DMS 273 (cell line): Measurements from ENCODE around the gene TMEM107.
A peak's percentile ranks its signal among the peaks of the same experiment; 100 is the strongest.

Experiments used
- DNase-seq: peaks from one replicate; lab custom pipeline; 2025; ENCODE audit not compliant: unreplicated experiment; lab: John Stamatoyannopoulos, UW

TMEM107 gene

GRCh38 chr17:8151641-8152111, 24.5 kb downstream of the TMEM107 start:
- DNase-seq, result peak; percentile 61

DNA sequence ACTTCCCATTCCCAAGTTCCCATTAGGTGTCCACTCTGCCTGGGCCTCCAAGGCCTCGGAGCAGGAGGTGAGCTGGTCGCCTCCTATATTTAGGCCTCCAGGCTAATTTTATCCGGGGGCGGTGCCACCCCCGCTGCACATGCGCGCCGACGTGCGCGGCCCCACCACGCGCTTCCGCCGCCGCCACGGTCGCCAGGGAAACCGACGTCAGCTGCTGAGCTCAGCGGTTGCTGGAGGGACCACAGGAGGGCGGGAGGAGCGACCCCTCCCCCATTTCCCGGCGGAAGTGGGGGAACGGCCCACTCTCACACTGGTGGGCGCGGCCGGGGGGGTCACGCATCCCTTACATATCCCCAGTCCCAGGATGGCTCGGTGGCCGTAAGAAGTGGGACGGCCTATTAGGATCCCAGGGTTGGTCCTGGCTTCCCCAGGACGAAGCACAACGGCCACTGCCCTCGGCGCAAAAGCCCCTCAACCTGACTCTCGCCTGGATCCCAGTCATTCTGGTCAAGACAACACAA, 25.0 kb downstream of the TMEM107 start:
- DNase-seq, result no peak

DNA sequence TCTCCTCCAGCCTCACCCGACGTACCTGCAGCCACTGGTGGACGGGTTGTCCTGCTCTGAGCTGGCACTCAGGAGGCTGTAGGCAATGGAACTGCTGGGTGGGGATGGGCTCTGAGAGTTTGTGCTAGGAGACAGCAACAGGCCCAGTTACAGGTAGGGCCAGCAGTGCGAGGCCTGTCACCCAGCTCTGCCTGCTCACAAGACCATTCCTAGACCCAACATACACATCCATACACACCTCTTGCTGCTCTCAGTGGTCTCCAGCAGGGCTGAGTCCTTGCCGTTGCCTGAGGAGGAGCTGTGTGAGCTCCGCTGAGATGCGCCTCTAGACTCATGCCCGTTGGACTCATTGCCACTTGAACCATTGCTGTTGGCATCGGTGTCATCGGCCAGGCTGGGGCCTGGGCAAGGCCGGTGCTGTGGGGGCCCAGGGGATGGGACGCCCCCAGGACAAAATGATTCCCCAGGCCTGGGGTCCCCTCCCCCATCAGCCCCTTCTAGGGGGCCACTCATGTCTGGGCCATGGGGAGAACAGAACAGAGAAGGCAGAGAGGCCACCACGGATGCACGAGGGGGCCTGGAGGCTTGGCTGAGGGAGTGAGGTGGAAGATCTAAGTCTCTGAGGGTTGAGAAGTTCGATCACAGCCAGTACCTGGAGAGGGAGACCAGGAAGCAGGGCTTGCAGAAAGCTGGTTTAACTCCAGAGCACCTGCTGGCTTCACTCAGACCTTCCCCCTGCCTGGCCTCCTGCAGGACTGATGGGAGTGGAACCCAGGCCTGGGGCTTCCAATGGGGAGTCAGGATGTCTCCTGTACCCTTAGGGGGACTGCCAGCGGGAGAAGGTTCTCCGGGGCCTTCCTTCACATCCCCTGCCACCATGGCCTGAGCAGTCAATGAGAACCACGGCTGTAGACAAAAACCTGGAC, 25.7 kb downstream of the TMEM107 start:
- no peak for DNase-seq

- DNase-seq, result no peak
Observed at GRCh38 chr17:8149419-8150193, 26.6 kb downstream of the TMEM107 start.

DNA sequence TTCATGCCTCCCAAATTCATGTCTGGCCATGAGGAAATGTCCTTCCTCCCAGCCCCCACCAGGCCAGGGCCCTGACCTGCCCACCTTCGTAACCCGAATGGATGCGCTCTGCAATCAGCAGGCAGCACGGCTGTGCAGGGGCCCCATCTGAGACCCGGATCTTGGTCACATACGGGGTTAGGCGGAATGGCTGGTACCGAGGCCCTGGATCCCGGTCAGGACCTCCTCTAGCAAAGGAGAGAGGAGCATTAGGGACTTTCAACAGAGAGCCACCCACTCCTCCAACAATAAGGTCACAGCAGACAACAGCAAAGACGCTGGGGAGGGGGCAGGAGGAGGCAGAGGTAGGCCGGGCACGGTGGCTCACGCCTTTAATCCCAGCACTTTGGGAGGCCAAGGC, 27.6 kb downstream of the TMEM107 start:
- DNase-seq, result no peak

- DNase-seq, result no peak
Observed at GRCh38 chr17:8147805-8148404, 28.3 kb downstream of the TMEM107 start.

DNA sequence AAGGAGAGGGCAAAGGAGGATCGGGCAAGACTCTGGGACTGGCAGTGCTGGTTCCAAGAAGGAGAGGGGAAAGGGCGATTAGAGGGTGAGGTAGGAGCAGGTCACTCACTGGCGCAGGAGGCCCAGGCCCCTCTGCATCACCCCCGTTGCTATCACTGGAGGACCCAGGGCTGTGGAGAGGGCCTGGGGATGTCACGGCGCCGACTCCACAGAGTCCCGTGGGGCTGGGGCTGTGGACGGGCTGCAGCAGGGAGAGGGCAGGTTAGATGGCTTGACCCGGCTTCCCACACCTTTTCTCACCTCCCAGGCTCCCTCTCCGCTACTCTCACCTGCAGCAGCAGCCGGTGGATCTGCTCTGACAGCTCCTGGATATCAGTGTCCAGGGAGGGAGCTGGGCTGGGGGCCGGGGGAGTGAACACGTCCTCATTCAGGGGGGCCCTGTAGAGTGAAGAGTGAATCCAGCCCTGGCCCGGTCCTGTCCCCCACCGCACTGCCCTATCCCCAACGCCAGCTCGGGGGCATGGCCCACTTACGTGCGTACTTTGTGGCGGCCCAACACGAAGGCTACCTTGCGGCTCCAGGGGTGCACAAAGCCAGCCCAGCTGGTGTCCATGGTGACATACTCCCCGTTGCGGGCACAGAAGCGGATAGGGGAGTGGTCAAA, 28.9 kb downstream of the TMEM107 start:
- no peak for DNase-seq

- no peak for DNase-seq
Observed at GRCh38 chr17:8146381-8147140, 29.6 kb downstream of the TMEM107 start.

DNA sequence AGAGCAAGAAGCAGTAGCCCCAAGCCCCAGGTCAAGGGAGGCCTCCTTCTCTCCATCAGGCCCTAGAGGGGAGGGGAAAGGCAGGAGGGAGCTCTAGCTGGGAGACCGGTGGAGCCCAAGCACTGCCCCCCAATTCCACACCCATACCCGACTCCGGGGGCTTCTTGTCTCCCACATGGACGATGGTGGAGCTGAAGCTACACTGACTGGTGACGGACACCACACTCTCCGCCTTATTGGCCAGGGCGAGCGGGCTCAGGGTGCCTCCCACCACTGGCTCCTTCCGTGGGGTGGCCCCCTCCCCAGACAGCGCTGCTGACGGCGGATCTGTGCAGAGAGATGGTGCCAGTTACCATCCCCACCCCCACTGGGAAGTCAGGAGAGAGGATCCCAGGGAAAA, 30.4 kb downstream of the TMEM107 start:
- DNase-seq, result no peak

GRCh38 chr17:8144401-8145231, 31.6 kb downstream of the TMEM107 start:
- DNase-seq, result no peak

- DNase-seq, result no peak
Observed at GRCh38 chr17:8143581-8144400, 32.4 kb downstream of the TMEM107 start.

DNA sequence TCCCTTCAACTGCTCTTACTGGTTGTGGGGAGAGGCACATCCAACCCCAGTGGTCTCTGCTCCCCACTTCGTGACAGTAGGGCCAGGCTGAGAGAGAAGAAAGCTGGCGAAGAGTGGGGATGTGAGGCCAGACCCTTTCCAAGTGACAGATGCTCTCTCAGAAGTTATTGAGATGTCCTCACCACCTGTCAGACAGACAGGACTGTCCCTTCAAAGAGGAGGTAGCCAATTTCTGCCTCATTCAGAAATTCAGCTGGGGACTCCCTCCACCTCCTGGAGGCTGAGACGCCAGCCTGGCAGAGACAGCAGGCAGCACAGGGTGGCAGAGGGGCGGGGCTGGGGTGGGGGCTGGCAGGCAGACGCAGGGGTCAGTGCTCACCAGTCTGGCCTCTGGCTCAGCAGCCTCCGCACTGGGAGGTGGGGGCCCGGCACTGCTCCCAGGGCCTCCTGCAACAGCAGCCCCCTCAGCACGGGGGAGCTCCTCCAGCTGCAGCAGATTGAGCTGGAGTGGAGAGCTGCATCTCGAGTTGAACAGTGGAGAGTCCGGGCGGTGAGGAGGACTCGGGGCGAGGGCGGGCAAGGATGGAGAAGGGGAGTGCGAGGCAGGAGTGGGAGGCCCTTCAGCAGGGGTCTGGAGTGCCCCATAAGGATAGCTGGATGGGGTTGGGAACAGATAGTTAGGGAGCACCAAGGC, 33.1 kb downstream of the TMEM107 start:
- no peak for DNase-seq

- no peak for DNase-seq
Observed at GRCh38 chr17:8142158-8142886, 33.9 kb downstream of the TMEM107 start.

GRCh38 chr17:8141741-8142140, 34.4 kb downstream of the TMEM107 start:
- no peak for DNase-seq

GRCh38 chr17:8141045-8141444, 35.1 kb downstream of the TMEM107 start:
- DNase-seq, result no peak

- DNase-seq, result no peak
Observed at GRCh38 chr17:8140065-8141029, 35.8 kb downstream of the TMEM107 start.
